Endothelial cell of umbilical vein (primary cell): Measurements from ENCODE around the gene TARBP2. TPM values are rescaled to one million over a fixed set of nuclear protein-coding genes. Genes with fewer than 3 reads are reported as not detected.

Experiments
- BruUV-seq: library from RNA; stranded (reverse); fragments of 400-500 nt; replicated peaks from 2 replicates; lab custom pipeline; 2021; lab: Mats Ljungman, UMichigan
- CTCF ChIA-PET: fragments of 300-600, 350-600 bp; sonication (Branson Sonifier 250); formaldehyde crosslinking; loops from one replicate; lab custom pipeline; 2021; ENCODE audit warnings: antibody characterized with exemption, inconsistent platforms; lab: Charles Lee
- POLR2A ChIA-PET: fragments of 300-600, 350-600 bp; sonication (Branson Sonifier 250); formaldehyde crosslinking; loops from one replicate; lab custom pipeline; 2021; ENCODE audit warnings: antibody characterized with exemption, inconsistent platforms; lab: Charles Lee
- DNase-seq: peaks from one replicate; pipeline ENCODE4 v3.0.0-alpha.2; 2011; ENCODE audit warnings: low read depth, low spot score
- FAIRE-seq: peaks from 2 replicates; lab custom pipeline; 2011; peaks lifted over from hg19 to GRCh38; lab: Jason Lieb, UNC
- H2AFZ ChIP-seq: 2 replicates; pipeline ENCODE4 v1.6.0; 2012; ENCODE audit warnings: low read depth, low read length, control low read depth, inconsistent platforms
- H3K27ac ChIP-seq: 2 replicates; pipeline ENCODE4 v1.5.1; 2011; ENCODE audit warnings: low read depth, mild to moderate bottlenecking, control low read depth, low read length, moderate library complexity; ENCODE audit not compliant: insufficient read depth
- H3K27me3 ChIP-seq, 2 experiments: 2 replicates each; pipeline versions ENCODE4 v1.6.0 to v1.6.1; 2011; ENCODE audit warnings: low read length in 2 of 2, mixed read lengths in 1 of 2; ENCODE audit not compliant: control insufficient read depth in 2 of 2, insufficient read depth in 2 of 2
- H3K36me3 ChIP-seq, 2 experiments: 2 replicates in 1 of 2; 3 replicates in 1 of 2; pipeline ENCODE4 v1.5.1; 2011; ENCODE audit warnings: low read length in 2 of 2, mild to moderate bottlenecking in 1 of 2, moderate library complexity in 1 of 2; ENCODE audit not compliant: control insufficient read depth in 2 of 2, insufficient read depth in 2 of 2; ENCODE audit errors: extremely low read depth in 1 of 2
- H3K4me1 ChIP-seq: 3 replicates; pipeline ENCODE4 v1.5.1; 2011; ENCODE audit warnings: mild to moderate bottlenecking, low read length; ENCODE audit not compliant: control insufficient read depth, insufficient read depth; ENCODE audit errors: extremely low read depth
- H3K4me2 ChIP-seq: 2 replicates; pipeline ENCODE4 v1.6.1; 2011; ENCODE audit warnings: low read length, control low read depth, mixed read lengths; ENCODE audit not compliant: insufficient read depth
- H3K4me3 ChIP-seq, 3 experiments: fragments of 200-600 bp in 1 of 3; sonication (generic), shearing (Covaris generic) in 1 of 3; replicated peaks in 1 of 3; 2 replicates each; pipeline ENCODE4 v1.5.1; 2011 to 2016; ENCODE audit warnings: control low read depth in 3 of 3, low read length in 3 of 3, mild to moderate bottlenecking in 2 of 3, inconsistent platforms in 1 of 3, low read depth in 1 of 3, moderate library complexity in 1 of 3; ENCODE audit not compliant: insufficient read depth in 1 of 3
- H3K79me2 ChIP-seq: 2 replicates; pipeline ENCODE4 v1.6.0; 2012; ENCODE audit warnings: low read length, inconsistent platforms; ENCODE audit not compliant: control insufficient read depth, insufficient read depth
- H3K9ac ChIP-seq: replicated peaks from 2 replicates; pipeline ENCODE3; 2011; ENCODE audit warnings: low read length, control low read depth; ENCODE audit not compliant: insufficient read depth; ENCODE audit errors: extremely low read depth
- H3K9me1 ChIP-seq: replicated peaks from 3 replicates; pipeline ENCODE4 v1.6.0; 2011; ENCODE audit warnings: mild to moderate bottlenecking, low read length; ENCODE audit not compliant: control insufficient read depth, insufficient read depth; ENCODE audit errors: extremely low read depth
- H3K9me3 ChIP-seq: replicated peaks from 2 replicates; pipeline ENCODE4 v1.5.1; 2012; ENCODE audit warnings: low read length, inconsistent platforms; ENCODE audit not compliant: control insufficient read depth, insufficient read depth
- H4K20me1 ChIP-seq: replicated peaks from 2 replicates; pipeline ENCODE3; 2011; ENCODE audit warnings: mild to moderate bottlenecking, low read length; ENCODE audit not compliant: control insufficient read depth, insufficient read depth; ENCODE audit errors: extremely low read depth
- EZH2 ChIP-seq: IDR thresholded peaks from 2 replicates; pipeline ENCODE4 v1.6.1; 2012; ENCODE audit warnings: borderline replicate concordance, low read depth, mild to moderate bottlenecking, moderate library complexity, low read length, inconsistent platforms; ENCODE audit not compliant: severe bottlenecking
- GATA2 ChIP-seq: IDR thresholded peaks from 2 replicates; pipeline ENCODE4 v1.7.0; 2011; ENCODE audit warnings: low read depth, mild to moderate bottlenecking, moderate library complexity, mixed read lengths, low read length; ENCODE audit not compliant: insufficient read length, insufficient read depth
- JUN ChIP-seq: IDR thresholded peaks from 2 replicates; pipeline ENCODE4 v1.6.1; 2011; ENCODE audit warnings: borderline replicate concordance, low read depth; ENCODE audit not compliant: insufficient read length, insufficient read depth
- MAX ChIP-seq: IDR thresholded peaks from 2 replicates; pipeline ENCODE4 v1.6.1; 2011; ENCODE audit not compliant: insufficient read depth, insufficient read length
- MYC ChIP-seq: IDR thresholded peaks from one replicate; pipeline ENCODE4 v1.6.1; 2011; ENCODE audit warnings: mild to moderate bottlenecking, low read depth, low read length
- POLR2A ChIP-seq: IDR thresholded peaks from 2 replicates; pipeline ENCODE4 v1.6.1; 2012; ENCODE audit warnings: low read depth, mild to moderate bottlenecking, control low read depth, low read length
- POLR2AphosphoS5 ChIP-seq: IDR thresholded peaks from 2 replicates; pipeline ENCODE4 v1.6.1; 2012; ENCODE audit warnings: low read depth, mild to moderate bottlenecking, control low read depth, low read length, moderate library complexity; ENCODE audit not compliant: insufficient read depth
- dilution Hi-C: fragments of 300-500 bp; cut with MboI; formaldehyde crosslinking; loops from one replicate; pipeline ENCODE4 v1.15.0; 2019; ENCODE audit warnings: low sequenced_read_pairs; ENCODE audit not compliant: extremely low pct_ligation_motif_present
- intact Hi-C: fragments of 100-400 bp; cut with micrococcal nuclease; formaldehyde crosslinking; loops from one replicate; pipeline ENCODE4 v1.10.0; 2022
- polyA plus RNA-seq, 4 experiments: library from polyadenylated mRNA; depleted of rRNA in 3 of 4; stranded (reverse) in 3 of 4; unstranded in 1 of 4; fragments of >200 nt; gene quantifications; 2 replicates each; pipeline versions ENCODE4 v1.2.1 to v1.2.3, GENCODE V29; 2011 to 2012; ENCODE audit warnings: missing spikeins in 1 of 4
- total RNA-seq: library from RNA; stranded (reverse); gene quantifications from 2 replicates; pipeline ENCODE4 v1.2.3, GENCODE V29; 2021
- TF ChIP-seq, protein P1 (sequence below), 2 donors: IDR thresholded peaks; 1 replicate in 1 of 2; 2 replicates in 1 of 2; pipeline ENCODE4 v1.5.1; 2011; ENCODE audit warnings: low read length in 2 of 2, mild to moderate bottlenecking in 2 of 2, moderate library complexity in 2 of 2, control low read depth in 1 of 2, inconsistent platforms in 1 of 2, low read depth in 1 of 2; ENCODE audit not compliant: insufficient read depth in 1 of 2; ENCODE audit errors: extremely low read depth in 1 of 2

Gene TARBP2
- total and polyA plus RNA-seq, 2 donors (not counting 3 experiments of a cell fraction or from before 2014, with no cell fraction given), result 57.2 to 82.8 TPM

GRCh38 chr12:53499266-53500141 lies 1.6 kb upstream of the TARBP2 start, which contains the start of gene MAP3K12:
MAP3K12 (minus strand) TSS chr12:53499458; CDS start chr12:53487391, 12,067 bp downstream.
- CTCF ChIA-PET, result interaction anchor here (0.6 to 2.5 kb wide), 8 partner anchors 9 to 1314 kb away, joined by 3 to 9 read pairs (median 4); no protein-coding TSS in a partner anchor
- FAIRE-seq, result peak; percentile 74
- Histone ChIP-seq H3K36me3 (peaks cover 0 to 2% of the 10 kb centered on the region in 2 experiments), H3K4me2 (peak within 1 kb of the TSS; percentile 56), H3K27ac (peak within 1 kb of the TSS; percentile 19), H3K9ac (peak within 1 kb of the TSS; percentile 49), H3K9me3 (no peaks in the 10 kb centered on the region), H2AFZ (peak within 1 kb of the TSS; percentile 57), H3K9me1 (no peaks in the 10 kb centered on the region), H3K79me2 (peaks cover 15% of the 10 kb centered on the region), H3K27me3 (no peaks in the 10 kb centered on the region), H3K4me1 (peaks cover 32% of the 10 kb centered on the region), H3K4me3 (peak within 1 kb of the TSS; percentile 44 to 52 (median 51)), H4K20me1 (no peaks in the 10 kb centered on the region)
- BruUV-seq, result no TSS peak
- intact Hi-C loops (loop anchor here (2.0 to 5.0 kb wide), 2 partner anchors 47 to 277 kb away; partner anchors contain the start of gene PCBP2), dilution Hi-C loops (no loop called here)
- DNase-seq, result peak; percentile 46
- TF ChIP-seq MAX (no peak), EZH2 (no peak), POLR2A (no peak), JUN (no peak), GATA2 (no peak), POLR2AphosphoS5 (no peak), MYC (no peak)
- TF ChIP-seq, protein P1, sequence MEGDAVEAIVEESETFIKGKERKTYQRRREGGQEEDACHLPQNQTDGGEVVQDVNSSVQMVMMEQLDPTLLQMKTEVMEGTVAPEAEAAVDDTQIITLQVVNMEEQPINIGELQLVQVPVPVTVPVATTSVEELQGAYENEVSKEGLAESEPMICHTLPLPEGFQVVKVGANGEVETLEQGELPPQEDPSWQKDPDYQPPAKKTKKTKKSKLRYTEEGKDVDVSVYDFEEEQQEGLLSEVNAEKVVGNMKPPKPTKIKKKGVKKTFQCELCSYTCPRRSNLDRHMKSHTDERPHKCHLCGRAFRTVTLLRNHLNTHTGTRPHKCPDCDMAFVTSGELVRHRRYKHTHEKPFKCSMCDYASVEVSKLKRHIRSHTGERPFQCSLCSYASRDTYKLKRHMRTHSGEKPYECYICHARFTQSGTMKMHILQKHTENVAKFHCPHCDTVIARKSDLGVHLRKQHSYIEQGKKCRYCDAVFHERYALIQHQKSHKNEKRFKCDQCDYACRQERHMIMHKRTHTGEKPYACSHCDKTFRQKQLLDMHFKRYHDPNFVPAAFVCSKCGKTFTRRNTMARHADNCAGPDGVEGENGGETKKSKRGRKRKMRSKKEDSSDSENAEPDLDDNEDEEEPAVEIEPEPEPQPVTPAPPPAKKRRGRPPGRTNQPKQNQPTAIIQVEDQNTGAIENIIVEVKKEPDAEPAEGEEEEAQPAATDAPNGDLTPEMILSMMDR (IDR thresholded peaks at IDR 0.05; ENCODE audit: extremely low read depth in 1 of 2, insufficient read depth in 1 of 2, low read depth in 1 of 2, low read length in 2 of 2), result no peak
- POLR2A ChIA-PET, result no interaction called here
